Measurements from ENCODE around the gene OR2AG1.
"Not testable (repeated sequence)": the region's sequence is repeated elsewhere in the genome, so short reads cannot be mapped to it uniquely, and the experiment has no call there.

- TF ChIP-seq CTCF, POLR2A, POLR2AphosphoS5 (IDR thresholded peaks at IDR 0.05): not testable (repeated sequence)
Observed at GRCh38 chr11:6801075-6801474, 18.3 kb downstream of the OR2AG1 start.

Measured in sigmoid colon (tissue), 4 donors.